GM10248 (cell line): ENCODE measurements around the gene PUM2.
"Not testable (repeated sequence)": the region's sequence is repeated elsewhere in the genome, so short reads cannot be mapped to it uniquely, and the experiment has no call there.

Source experiments
- CTCF ChIA-PET: fragments of 300-600 bp; sonication (Branson Sonifier 250); formaldehyde crosslinking; extraction: SDS; loops from one replicate; lab custom pipeline; 2021; ENCODE audit warnings: antibody characterized with exemption; lab: Yijun Ruan, JAX
- POLR2A ChIA-PET: fragments of 350-650 bp; sonication (Branson Sonifier 250); formaldehyde crosslinking; extraction: SDS; loops from one replicate; lab custom pipeline; 2020; ENCODE audit warnings: antibody characterized with exemption; lab: Yijun Ruan, JAX
- DNase-seq: peaks from one replicate; pipeline ENCODE4 v3.0.0; 2012; ENCODE audit errors: extremely low spot score
- TF ChIP-seq, protein P1 (sequence below): IDR thresholded peaks from 2 replicates; pipeline ENCODE4 v1.5.1; 2012; ENCODE audit warnings: mild to moderate bottlenecking, low read depth; ENCODE audit errors: extremely low read depth, missing control alignments, control extremely low read depth

The PUM2 gene

GRCh38 chr2:20370191-20370590 is 19.5 kb upstream of the PUM2 start:
- DNase-seq: no peak
- TF ChIP-seq, protein P1, sequence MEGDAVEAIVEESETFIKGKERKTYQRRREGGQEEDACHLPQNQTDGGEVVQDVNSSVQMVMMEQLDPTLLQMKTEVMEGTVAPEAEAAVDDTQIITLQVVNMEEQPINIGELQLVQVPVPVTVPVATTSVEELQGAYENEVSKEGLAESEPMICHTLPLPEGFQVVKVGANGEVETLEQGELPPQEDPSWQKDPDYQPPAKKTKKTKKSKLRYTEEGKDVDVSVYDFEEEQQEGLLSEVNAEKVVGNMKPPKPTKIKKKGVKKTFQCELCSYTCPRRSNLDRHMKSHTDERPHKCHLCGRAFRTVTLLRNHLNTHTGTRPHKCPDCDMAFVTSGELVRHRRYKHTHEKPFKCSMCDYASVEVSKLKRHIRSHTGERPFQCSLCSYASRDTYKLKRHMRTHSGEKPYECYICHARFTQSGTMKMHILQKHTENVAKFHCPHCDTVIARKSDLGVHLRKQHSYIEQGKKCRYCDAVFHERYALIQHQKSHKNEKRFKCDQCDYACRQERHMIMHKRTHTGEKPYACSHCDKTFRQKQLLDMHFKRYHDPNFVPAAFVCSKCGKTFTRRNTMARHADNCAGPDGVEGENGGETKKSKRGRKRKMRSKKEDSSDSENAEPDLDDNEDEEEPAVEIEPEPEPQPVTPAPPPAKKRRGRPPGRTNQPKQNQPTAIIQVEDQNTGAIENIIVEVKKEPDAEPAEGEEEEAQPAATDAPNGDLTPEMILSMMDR: no peak
- CTCF ChIA-PET: interaction anchor here (1.1 to 2.5 kb wide), 3 partner anchors 9 to 280 kb away, joined by 3 to 16 read pairs (median 4); no protein-coding TSS in a partner anchor
- POLR2A ChIA-PET: no interaction called here

GRCh38 chr2:20369366-20369765 is 18.7 kb upstream of the PUM2 start:
- TF ChIP-seq, protein P1: no peak
- ChIA-PET POLR2A (no interaction called here), CTCF (interaction anchor here (1.1 to 2.5 kb wide), 2 partner anchors 10 to 42 kb away, joined by 3 to 16 read pairs; no protein-coding TSS in a partner anchor)
- no peak for DNase-seq

GRCh38 chr2:20368706-20369105 is 18.1 kb upstream of the PUM2 start:
- ChIA-PET CTCF (interaction anchor here (2.5 kb wide), 1 partner anchor 42 kb away, joined by 16 read pairs; no protein-coding TSS in a partner anchor), POLR2A (interaction anchor here (1.0 kb wide), 1 partner anchor 78 kb away, joined by 3 read pairs; the partner anchor contains the start of gene RHOB)
- TF ChIP-seq, protein P1: no peak
- no peak for DNase-seq

DNA sequence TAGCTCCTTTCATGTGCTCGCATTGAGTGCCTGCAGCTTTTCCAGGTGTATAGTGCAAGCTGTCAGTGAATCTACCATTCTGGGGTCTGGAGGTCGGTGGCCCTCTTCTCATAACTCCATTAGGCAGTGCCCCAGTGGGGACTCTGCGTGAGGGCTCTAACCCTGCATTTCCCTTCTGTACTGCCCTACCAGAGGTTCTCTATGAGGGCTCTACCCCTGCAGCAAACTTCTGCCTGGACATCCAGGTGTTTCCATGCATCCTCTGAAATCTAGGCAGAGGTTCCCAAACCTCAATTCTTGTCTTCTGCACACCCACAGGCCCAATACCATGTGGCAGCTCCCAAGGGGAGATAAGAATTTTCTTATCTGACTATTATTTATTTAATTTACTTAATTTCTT is 17.3 kb upstream of the PUM2 start:
- ChIA-PET CTCF (interaction anchor here (1.4 to 1.6 kb wide), 2 partner anchors 40 to 275 kb away, joined by 3 to 4 read pairs; no protein-coding TSS in a partner anchor), POLR2A (interaction anchor here (1.0 kb wide), 1 partner anchor 79 kb away, joined by 3 read pairs; the partner anchor contains the start of gene RHOB)
- DNase-seq: not testable (repeated sequence)

GRCh38 chr2:20366672-20367116 is 16.1 kb upstream of the PUM2 start:
- ChIA-PET CTCF (interaction anchor here (1.1 to 1.9 kb wide), 7 partner anchors 12 to 277 kb away, joined by 3 to 9 read pairs (median 4); no protein-coding TSS in a partner anchor), POLR2A (interaction anchor here (1.1 kb wide), 1 partner anchor 80 kb away, joined by 6 read pairs; the partner anchor contains the start of gene RHOB)
- no peak for DNase-seq

GRCh38 chr2:20365249-20365817 is 14.7 kb upstream of the PUM2 start:
- CTCF ChIA-PET: interaction anchor here (1.6 to 1.9 kb wide), 3 partner anchors 13 to 46 kb away, joined by 4 to 5 read pairs (median 4); no protein-coding TSS in a partner anchor
- TF ChIP-seq, protein P1: no peak
- DNase-seq: peak; percentile 72
- POLR2A ChIA-PET: interaction anchor here (2.2 kb wide), 1 partner anchor 82 kb away, joined by 11 read pairs; the partner anchor contains the start of gene RHOB

More at GRCh38 chr2:20366672-20367116, 16.1 kb upstream of the PUM2 start:
- TF ChIP-seq, protein P1: no peak
